Ascending aorta (tissue), 2 donors: ENCODE results near the gene CNGB1. TPM values are rescaled to one million over a fixed set of nuclear protein-coding genes. Genes with fewer than 3 reads are reported as not detected.

Source experiments
- DNase-seq, 2 donors: peaks; one replicate each; pipeline ENCODE4 v3.0.0-alpha.2; 2019; ENCODE audit warnings: low spot score in 2 of 2
- H3K27ac ChIP-seq, 2 donors: fragments of 200-600 bp; sonication (generic); one replicate each; pipeline ENCODE4 v1.5.1; 2016 to 2017; ENCODE audit warnings: mild to moderate bottlenecking in 1 of 2
- H3K27me3 ChIP-seq: fragments of 200-600 bp; sonication (generic); one replicate; pipeline ENCODE4 v1.5.1; 2017
- H3K36me3 ChIP-seq, 2 donors: fragments of 200-600 bp; sonication (generic); one replicate each; pipeline ENCODE4 v1.5.1; 2016
- H3K4me1 ChIP-seq, 2 donors: fragments of 200-600 bp; sonication (generic); one replicate each; pipeline ENCODE4 v1.5.1; 2016 to 2017; ENCODE audit warnings: mild to moderate bottlenecking in 1 of 2
- H3K4me3 ChIP-seq, 2 donors: fragments of 200-600 bp; sonication (generic); one replicate each; pipeline ENCODE4 v1.5.1; 2016 to 2017; ENCODE audit warnings: mild to moderate bottlenecking in 1 of 2
- H3K9me3 ChIP-seq, 2 donors: fragments of 200-600 bp; sonication (generic); one replicate each; pipeline ENCODE4 v1.5.1; 2016
- intact Hi-C: fragments of 100-400 bp; cut with DNase I; formaldehyde crosslinking; loops from one replicate; pipeline ENCODE4 v1.15.1; 2023
- total RNA-seq: library from RNA; depleted of rRNA; stranded (reverse); fragments of >200 nt; gene quantifications from one replicate; pipeline ENCODE4 v1.1.0, GENCODE V29; 2016
- TF ChIP-seq, protein P1 (sequence below), 3 experiments: fragments of 200-600 bp in 2 of 3; fragments of 450-650 bp in 1 of 3; sonication (generic) in 2 of 3; IDR thresholded peaks; one replicate each; pipeline ENCODE4 v1.5.1; 2016 to 2019; ENCODE audit warnings: antibody characterized with exemption in 3 of 3, mild to moderate bottlenecking in 1 of 3, moderate library complexity in 1 of 3

Gene CNGB1
- total RNA-seq, 1 donor from 2014 or later: not detected

DNA sequence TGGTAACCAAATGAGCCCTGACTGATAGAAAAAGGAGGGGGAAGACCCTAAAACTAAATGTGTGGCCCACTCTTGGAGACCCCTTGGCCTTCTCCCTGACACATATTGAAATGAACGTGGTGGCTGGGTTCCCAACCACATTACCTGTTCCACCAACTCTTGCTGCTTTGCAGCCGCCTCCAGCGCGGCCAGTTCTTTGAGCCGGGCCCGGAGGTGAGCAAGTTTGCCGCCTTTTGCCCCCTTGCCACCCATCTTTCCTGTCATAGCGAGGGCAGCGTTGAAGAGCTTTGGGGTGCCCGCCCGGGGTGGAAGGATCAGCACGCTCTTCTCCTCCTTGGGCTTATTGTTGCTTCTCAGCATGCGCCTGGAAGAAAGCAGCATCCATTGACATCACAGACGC, 83.2 kb downstream of the CNGB1 start:
- Histone ChIP-seq H3K36me3 (no peaks in the 10 kb centered on the region), H3K9me3 (no peaks in the 10 kb centered on the region), H3K27me3 (peaks cover 6% of the 10 kb centered on the region), H3K4me3 (no peak overlapping the region), H3K27ac (no peak overlapping the region), H3K4me1 (no peaks in the 10 kb centered on the region)
- intact Hi-C loops: no loop called here
- DNase-seq: no peak
- TF ChIP-seq, protein P1, sequence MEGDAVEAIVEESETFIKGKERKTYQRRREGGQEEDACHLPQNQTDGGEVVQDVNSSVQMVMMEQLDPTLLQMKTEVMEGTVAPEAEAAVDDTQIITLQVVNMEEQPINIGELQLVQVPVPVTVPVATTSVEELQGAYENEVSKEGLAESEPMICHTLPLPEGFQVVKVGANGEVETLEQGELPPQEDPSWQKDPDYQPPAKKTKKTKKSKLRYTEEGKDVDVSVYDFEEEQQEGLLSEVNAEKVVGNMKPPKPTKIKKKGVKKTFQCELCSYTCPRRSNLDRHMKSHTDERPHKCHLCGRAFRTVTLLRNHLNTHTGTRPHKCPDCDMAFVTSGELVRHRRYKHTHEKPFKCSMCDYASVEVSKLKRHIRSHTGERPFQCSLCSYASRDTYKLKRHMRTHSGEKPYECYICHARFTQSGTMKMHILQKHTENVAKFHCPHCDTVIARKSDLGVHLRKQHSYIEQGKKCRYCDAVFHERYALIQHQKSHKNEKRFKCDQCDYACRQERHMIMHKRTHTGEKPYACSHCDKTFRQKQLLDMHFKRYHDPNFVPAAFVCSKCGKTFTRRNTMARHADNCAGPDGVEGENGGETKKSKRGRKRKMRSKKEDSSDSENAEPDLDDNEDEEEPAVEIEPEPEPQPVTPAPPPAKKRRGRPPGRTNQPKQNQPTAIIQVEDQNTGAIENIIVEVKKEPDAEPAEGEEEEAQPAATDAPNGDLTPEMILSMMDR (IDR thresholded peaks at IDR 0.05): no peak

DNA sequence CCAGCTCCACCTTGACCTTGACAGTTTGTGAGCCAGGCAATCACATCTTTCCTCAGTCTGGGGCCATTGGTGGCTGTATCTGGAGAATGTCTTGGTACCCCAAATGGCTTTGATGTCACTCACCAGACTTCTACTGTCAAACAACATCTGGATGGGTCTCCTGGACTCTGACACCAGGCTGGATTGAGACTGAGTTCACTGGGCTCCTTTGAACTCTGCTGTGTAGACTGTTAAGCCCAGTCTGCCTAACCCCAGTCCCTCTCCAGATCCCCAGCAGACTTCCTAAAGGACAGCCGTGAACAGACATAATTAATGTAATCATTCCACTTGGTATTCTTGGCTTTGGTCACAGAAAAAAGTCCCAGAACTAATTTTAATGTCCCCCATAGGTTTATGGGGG, 84.5 kb downstream of the CNGB1 start:
- Histone ChIP-seq H3K27ac (no peak overlapping the region), H3K9me3 (no peaks in the 10 kb centered on the region), H3K36me3 (no peaks in the 10 kb centered on the region), H3K4me1 (no peaks in the 10 kb centered on the region), H3K27me3 (peaks cover 6% of the 10 kb centered on the region), H3K4me3 (no peak overlapping the region)
- intact Hi-C loops: no loop called here
- no peak for DNase-seq
- TF ChIP-seq, protein P1 (IDR thresholded peaks at IDR 0.05): no peak

DNA sequence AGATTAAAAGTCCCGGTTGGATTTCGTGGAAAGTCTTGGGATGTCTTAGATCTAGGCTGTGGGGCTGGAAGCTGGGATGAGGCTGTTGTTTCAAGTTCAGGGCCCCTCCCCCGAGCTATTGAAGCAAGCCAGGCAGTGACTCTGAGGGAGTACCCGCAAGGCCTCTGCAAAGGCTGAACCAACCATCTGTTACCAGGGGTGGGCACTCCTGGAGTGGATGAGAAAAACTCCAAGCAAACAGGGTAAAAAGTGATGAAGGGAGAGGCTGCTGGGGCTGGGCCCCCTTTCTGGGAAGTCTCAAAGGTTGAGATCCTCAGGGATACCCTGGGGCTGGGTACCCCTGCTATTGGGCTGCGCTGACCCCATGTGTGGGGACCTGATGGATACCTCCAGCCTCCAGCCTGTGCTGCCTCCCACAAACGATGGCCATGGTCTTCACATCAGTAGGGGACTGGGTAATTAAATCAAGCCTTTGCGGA, 86.2 kb downstream of the CNGB1 start:
- intact Hi-C loops: no loop called here
- peaks cover 6% of the 10 kb centered on the region for H3K27me3 ChIP-seq

DNA sequence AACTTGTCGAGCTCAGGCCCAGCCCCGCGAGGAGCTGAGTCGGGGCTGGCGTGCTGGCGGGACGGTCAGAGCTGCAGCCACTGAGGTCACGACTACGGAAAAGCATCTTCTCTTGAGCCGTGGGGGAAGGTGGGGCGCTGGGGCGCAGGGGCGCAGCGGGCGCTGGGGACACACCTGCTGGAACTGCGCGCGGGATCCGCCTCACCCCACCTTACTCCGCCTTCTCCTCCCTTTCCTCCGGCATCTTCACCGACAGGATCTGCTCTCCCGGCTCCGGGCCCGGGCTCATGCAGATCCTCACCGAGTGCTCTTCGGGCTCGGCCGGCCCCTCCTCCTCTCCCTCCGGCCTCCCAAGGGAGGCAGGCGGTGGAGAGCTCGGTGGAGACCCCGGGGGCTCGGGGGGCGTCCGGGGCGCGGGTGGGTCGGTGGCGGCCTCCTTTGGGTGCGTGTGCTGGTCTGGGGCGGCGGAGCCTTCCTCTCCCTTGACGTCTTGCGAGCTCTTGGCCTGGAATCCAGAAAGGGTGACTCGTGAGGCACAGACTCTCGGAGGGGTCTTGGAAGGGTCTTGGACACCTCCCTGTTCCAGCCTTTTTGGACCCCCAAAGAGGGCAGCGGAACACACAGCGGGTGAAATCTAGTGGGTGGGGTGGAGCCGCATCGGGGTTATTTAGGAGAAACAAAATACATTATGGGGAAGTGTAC, 86.8 kb downstream of the CNGB1 start:
- Histone ChIP-seq H3K36me3 (no peaks in the 10 kb centered on the region), H3K27me3 (peaks cover 6% of the 10 kb centered on the region), H3K4me3 (peak overlapping the region in 1 of 2 donors; percentile 19), H3K9me3 (no peaks in the 10 kb centered on the region), H3K27ac (no peak overlapping the region), H3K4me1 (no peaks in the 10 kb centered on the region)
- intact Hi-C loops: no loop called here
- TF ChIP-seq, protein P1 (IDR thresholded peaks at IDR 0.05): no peak
- DNase-seq: no peak

More for the DNA sequence above, 86.2 kb downstream of the CNGB1 start:
- no peaks in the 10 kb centered on the region for H3K4me1 ChIP-seq
- H3K36me3 ChIP-seq: no peaks in the 10 kb centered on the region
- no peak for DNase-seq
- no peaks in the 10 kb centered on the region for H3K9me3 ChIP-seq
- no peak overlapping the region for H3K4me3 ChIP-seq
- no peak overlapping the region for H3K27ac ChIP-seq
- TF ChIP-seq, protein P1 (IDR thresholded peaks at IDR 0.05): no peak

DNA sequence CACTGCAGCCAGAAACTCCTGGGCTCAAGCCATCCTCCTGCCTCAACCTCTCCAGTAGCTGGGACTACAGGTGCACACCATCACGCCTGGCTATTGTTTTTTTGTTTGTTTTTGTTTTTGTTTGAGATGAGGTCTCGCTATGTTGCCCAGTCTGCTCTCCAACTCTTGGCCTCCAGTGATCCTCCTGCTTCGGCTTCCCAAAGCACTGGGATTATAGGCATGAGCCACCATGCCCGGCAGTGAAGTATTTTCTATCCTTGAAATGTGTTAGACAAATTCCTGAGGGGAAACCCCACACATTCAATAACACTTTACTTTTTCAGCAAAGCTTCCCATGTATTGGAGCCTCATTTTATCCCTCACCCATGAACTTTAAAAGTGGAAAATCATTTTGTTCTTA, 87.4 kb downstream of the CNGB1 start:
- Histone ChIP-seq H3K4me3 (no peak overlapping the region), H3K27me3 (peaks cover 6% of the 10 kb centered on the region), H3K4me1 (no peaks in the 10 kb centered on the region), H3K36me3 (no peaks in the 10 kb centered on the region), H3K27ac (no peak overlapping the region), H3K9me3 (no peaks in the 10 kb centered on the region)
- no peak for DNase-seq
- intact Hi-C loops: no loop called here
- TF ChIP-seq, protein P1 (IDR thresholded peaks at IDR 0.05): no peak
